HG03103 (cell line): ENCODE data around the gene KCNQ1OT1.

ENCODE experiments used
- ATAC-seq: cut with Tn5 transposase; IDR thresholded peaks from one replicate; pipeline ENCODE4 v1.9.1; 2021; ENCODE audit warnings: low read depth; ENCODE audit not compliant: unreplicated experiment

The KCNQ1OT1 gene

DNA sequence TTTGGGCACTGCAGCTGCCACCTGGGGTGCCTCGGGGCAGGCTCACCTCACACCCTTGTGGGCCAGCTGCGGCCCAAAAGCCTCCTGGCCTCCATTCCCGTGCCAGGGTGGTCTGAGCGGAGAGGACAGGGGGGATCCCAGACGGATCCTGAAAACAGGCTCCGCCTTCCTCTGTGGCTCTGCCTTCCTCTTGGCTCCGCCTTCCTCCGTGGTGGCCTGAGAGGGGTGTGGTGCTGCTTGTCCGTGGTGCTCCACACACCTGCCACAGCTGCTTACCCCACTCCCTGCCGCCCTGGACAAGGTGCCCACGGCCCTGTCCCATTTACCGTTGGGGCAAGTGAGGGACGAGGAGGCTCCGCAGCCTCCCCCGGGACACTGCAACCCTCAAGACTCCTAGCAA is 23.2 kb upstream of the KCNQ1OT1 start:
- ATAC-seq: no peak

DNA sequence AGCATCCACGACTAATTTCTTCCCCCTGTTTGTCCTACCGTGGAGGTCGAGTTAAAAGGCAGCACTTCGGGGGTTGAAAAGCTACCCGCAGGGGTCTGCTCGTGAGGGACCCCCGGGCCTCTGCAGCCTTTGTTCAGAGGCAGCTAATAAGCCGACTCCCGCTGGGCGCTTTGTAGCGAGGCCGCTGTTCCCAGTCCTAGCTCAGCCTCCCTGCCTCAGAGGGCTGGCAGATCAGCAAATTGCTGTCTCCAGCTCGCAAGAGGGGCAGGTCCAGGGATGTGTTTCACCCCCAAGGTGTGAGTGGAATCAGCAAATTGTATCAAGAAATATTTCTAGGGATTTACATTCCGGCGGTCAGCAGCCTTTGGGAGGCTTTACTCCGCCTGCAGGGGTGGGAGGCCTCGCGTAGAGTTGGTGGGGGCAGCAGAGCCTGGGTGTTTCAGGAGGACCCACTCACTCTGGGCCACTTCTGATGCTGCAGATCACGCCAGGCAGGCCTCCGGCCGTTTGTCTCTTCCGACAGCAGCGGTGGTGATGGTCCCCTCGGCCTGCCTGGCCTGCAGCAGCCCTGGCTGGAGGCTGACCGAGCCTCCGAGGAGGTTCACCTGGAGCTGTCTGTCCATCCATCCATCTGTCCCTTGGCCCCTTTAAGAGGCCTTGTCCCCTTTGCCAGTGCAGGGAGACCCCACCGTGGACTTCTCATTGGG is 21.6 kb upstream of the KCNQ1OT1 start:
- ATAC-seq: no peak

DNA sequence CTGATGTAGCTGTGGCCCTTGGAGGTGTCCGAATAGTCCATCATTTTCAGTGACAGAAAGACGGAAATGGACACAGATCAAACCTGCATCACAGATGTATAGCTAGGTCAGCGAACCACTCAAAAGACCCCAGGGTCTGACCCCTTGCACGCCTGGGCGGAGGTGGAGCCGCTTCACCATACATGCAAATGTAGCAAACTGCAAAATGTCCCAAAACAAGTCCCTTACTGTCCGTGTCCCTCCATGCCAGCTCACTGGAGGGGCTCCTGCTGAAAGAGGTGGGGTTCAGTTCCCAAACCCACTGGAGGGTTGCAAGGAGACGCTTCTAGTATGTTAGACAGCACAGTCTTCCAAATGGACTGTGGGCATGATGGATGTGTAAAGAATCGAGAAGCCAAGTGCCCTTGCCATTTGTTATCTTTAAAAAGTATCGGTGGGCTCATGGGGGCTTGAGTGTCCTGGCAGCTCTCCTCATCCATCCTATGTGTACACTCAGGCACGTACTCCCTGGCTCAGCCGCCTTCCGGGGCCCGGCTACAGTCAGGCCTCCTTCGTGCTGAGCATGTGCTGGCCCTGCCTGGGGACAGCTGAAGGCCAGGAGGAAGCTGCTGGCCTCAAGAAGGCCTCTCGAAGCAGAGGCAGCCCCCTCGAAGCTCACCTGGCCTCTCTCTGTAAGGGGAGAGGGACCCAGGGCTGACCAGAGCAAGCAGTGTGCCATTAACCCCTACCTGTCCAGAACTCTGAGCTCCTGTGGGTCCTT is 20.2 kb upstream of the KCNQ1OT1 start:
- no peak for ATAC-seq

DNA sequence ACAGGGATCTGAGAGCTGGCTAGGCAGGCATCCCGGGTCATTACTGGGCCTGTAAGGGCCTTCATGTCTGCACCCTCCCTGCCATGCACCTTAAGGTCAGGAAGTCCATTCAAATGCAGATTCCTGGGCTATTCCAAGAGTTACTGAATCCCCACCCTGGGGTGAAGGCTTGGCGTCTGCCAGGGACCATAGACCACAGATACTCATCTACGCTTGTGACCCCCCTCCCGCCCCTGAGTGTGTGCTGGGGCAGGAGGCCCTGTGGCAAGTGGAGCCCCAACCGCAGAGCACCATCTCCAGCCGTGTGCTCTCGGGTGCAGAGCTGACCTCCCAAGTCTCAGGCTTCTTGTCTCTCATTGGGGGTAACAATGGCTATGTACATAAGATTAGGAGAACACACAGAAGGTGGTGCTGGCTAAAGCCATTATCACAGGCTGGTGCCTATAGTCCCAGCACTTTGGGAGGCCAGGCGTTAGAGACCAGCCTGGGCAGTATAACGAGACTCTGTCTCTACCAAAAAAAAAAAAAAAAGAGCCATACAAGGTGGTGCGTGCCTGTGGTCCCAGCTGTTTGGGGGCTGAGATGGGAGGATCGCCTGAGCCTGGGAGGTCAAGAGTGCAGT is 19.1 kb upstream of the KCNQ1OT1 start:
- ATAC-seq: no peak

DNA sequence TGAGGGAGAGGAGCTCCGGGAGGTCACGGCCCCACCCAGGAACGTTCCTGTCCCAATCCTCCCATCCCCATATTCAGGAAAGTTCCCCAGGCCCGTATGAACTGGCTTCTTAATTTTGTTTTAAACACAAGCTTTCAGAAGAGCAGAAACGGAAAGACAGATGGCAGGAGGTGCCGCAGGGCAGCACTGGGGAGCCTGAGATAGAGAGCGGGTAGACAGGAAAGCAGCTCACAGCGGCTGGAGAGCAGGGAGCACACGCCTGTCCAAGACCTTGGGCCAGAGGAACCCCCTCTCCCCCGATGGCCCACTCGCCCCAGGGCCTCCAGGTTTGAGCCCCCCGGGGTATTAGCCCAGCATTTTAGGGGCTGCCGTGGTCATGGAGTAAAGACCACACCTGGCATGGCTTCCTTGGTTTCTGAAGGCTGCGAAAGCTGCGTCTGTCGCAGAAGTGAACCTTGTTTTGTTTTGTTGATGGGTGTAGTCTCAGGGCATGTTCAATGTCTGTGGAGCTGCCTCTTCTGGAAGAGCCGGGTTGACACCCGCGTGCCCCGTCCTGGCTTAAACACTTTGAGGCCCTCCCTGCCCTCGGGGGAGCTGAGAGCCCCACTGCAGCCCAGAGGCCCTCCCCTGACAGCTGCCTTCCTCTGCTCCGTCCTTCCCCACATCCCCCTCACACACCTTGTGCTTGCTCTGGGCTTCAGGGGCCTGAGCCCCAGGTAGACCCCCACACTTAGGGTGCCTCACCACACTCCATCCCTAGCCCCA is 17.9 kb upstream of the KCNQ1OT1 start:
- no peak for ATAC-seq

DNA sequence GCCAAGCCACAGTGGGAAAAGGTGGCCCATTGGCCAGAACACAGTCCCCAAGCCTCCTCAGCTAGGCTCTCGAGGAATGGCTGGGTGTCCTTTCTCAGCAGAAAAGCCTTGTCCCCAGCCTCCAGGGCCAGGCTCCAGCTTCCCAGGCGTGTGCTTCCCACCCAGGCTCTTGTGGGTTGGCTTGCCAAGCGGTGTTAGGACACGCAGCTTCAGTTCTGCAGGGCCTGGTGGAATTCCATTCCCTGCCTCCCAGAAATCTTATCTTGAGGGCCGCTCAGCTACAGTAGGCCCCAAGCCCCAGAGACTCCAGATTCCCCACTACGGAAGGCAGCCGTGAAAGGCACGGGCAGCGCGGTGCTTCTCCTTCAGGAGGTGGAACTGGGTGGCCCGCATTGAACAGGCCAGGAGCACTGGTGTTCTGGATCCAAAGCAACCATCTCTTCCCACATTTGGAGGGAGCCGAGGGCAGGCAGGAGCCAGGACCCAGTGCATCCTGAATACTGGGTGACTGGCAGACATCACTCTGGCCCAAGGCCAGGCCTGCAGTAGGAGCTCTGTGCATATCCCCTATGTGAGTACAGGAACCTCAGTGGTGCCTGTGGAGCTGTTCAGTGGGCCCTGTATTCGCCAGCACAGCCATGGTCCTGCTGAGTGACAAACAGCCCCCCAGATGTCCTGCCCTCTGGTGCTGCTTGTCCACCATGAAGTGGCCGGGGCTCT is 16.7 kb upstream of the KCNQ1OT1 start:
- ATAC-seq: no peak

DNA sequence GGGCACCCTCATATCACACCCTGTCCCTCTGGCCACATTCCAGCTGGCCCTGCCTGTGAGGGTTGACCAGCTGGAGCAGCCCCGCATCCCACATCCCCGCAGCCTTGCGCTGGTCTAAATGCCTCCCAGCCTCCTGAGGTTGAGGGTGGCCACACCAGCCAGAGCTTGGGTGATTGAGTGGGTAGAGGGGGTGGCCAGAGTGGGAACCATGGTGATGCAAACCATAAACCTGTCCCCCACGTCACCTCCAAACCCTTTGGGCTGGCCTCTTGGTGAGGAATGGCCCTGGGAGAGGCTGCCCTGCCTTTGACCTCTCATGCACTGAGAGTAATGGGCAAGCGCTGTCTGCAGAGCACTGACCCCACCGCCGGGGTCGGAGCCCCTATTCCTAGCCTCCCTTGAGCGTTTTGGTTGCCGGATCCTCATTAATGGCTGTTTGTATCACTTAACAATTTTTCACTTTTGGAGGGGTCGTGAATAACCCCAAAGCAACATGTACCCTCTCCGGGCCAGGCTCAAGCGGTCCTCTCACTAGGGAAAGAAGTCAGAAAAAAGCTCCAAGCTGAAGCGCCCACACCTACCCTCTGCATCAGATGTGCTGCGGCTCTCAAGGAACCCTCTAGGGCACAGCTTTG is 16.0 kb upstream of the KCNQ1OT1 start:
- no peak for ATAC-seq

DNA sequence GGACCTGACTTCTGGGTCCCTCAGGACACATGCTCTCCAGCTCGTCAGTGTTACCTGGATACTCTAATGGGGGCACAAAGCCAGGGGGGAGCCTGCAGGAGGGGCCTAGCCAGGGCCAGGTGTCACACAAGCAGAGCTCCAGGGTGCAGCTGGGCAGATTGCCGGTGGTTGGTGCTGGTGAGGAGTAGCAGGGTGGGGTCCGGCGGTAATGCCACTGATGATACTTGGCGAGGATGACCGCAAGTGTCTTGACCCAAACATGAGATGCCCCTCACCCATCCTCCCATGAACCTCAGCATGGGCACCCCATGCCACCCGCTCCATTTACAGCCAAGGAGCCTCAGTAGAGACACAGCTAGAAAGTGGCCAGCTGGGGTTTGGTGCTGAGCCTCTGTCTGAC is 15.1 kb upstream of the KCNQ1OT1 start:
- ATAC-seq: no peak

DNA sequence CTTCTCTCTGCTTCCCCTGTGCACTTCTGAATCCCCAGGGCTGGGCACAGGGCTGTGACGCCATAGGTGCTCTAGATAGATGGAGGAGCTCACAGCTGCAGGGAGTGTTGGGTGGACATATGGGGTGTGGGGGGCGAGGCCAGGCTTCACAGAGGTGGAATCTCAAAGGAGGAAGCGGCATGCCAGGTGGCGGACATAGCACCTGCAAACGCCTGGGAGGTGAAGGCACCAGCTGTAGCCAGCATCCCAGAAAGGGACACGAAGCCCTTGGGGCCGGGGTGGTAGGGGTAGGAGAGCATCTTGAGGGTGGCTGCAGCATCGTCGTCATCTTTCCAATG is 14.6 kb upstream of the KCNQ1OT1 start:
- ATAC-seq: no peak

DNA sequence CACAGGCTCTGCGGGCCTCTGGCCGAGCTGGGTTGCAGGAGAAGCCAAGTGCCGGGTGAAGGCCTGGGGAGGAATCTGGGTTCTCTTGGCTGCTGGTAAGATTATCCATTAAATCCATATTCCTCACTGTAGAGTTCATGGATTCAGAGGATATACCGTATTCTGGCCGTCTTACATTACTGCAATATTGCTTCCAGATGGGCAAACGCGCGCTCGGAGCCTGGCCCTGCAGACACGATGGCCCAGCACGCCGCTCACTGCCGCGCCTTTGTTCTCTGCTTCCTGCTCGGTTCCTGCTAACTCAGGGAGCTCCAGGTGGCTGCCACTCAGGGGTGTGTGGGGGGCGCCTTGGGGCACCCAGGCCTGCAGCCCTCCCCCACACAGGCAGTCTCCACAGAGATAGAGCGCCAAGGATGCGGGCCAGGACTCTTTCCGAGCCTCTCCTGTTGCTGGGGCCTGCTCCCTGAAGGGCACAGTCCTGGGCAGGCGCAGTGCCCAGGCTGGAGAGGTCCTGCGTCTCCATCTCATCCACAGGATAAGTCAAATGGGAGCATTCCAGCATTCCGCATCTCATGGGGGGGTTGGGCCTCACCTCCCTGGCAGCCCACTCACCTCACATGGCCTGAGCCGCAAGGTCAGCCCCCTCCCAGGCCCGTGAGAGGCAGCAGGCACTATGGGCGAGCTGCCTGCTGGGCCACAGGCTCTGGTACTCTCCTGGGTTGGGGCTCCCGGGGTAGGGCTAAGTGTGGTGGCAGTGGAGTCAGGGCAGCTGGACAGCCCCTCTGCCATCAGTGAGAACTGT is 14.1 kb upstream of the KCNQ1OT1 start:
- no peak for ATAC-seq

DNA sequence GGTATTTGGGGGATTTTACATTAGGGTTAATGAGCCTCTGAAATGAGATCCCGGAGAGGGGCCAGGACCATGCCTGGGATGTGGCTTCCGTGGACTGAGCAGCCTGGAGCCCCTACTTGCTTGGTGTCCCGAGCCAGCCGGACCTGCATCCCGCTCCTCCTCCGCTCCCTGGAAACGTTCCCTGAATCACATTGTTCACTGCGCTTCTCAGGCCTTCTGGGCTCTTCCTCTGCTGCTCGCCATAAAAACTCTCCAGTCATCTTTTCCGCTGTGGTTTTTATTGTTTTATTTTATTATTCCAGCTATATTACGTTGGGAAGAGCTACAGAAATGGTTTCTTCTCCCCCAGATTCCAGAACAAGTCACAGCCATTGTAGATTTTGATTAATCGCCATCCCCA is 13.3 kb upstream of the KCNQ1OT1 start:
- no peak for ATAC-seq

DNA sequence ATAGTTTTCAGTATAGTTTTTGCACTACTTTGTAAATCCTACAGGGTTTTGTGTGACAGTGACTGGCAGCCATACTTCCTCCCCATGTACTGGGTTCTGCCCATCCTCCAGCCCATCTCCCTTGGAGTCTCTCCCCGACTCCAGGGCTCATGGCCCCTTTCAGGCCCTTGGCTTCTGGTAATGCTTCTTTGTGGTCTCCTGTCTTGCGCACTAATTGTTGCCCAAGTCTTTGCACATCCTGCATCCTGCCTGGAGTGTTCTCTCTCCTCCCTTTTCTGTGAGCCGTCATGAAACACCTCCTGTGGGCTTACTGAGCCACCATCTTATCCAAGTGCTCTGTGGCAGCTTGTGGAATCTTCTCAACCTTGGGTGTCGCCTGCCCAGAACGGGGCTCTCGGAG is 11.4 kb upstream of the KCNQ1OT1 start:
- ATAC-seq: no peak

DNA sequence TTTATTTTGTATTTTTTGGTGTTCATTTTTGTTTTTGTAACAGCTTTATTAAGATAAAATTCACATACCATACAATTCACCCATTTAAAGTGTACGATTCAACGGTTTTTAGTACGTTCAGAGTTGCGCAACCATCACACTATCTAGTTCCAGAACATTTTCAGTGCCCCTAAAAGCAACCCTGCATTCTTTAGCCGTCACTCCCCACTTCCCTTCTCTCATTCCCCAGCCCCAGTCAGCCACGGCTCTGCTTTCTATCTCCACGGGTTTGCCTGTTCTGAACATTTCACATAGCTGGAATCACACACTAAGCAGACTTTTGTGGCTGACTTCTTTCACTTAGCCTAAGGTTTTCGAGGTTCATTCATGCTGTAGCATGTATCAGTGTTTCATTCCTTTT is 9.6 kb upstream of the KCNQ1OT1 start:
- no peak for ATAC-seq

DNA sequence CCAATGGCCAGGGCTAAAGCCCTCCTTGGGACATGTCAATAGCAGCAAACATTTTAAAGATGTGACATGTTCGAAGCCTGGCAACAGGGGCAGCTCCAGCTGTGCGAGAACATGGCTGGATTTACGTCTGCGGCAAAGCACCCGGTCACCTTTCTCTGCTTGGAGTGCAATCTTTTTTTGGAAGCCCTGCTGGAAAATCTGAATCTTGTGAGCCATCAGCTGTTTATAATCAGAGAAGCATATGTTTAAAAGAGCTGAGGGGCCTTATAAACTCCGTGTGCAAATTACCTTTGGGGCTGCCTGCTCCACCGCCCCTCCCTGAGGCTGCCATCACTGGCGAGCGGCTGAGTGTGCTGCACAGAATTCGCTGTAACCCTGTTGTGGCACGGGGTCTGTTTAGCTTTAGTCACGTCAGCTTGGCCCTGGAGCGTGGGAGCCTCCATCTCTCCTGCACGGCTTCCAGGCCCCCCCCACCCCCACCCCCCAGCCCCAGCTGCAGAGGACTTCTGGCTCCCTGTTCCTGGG is 9.0 kb upstream of the KCNQ1OT1 start:
- ATAC-seq: no peak

DNA sequence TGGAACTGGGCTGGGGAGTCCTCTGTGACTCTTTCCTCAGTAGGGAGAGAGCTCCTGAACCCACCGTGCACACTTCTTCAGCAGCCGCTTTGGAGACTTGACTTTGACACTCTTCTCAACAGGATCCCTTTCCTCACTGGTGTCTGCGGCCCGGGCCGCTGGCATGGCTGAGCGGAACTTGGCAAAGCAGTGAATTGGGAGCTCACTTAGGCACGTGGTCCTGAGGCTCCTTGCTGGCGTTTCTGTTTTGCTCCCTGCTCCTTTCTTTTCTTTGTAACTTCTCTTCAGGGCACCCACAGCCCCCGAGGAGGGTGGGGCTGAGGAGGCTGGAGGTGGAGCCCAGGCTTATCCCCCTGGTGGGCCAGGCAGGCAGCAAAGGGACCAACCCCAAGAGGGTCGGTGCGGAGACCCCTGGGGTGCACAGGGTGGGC is 8.4 kb upstream of the KCNQ1OT1 start:
- no peak for ATAC-seq

DNA sequence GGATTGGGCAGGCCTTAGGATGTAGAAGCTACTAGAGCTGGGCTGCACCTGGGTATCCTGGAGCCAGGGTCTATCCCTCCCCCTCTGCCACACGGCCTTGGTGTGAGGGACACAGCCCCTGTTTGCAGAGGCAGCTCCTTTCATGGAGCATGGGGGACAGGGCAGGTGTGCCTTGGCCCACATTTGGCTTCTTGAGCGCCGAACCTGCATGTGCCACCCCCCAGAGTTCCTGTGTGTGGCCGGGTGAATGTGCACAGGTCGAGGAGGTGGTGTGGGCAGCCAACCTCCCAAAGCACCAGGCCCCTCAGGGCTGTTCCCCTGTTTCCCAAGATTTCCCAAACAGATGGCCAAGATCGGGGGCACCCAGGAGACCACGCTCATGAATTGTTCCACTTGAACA is 7.9 kb upstream of the KCNQ1OT1 start:
- no peak for ATAC-seq

DNA sequence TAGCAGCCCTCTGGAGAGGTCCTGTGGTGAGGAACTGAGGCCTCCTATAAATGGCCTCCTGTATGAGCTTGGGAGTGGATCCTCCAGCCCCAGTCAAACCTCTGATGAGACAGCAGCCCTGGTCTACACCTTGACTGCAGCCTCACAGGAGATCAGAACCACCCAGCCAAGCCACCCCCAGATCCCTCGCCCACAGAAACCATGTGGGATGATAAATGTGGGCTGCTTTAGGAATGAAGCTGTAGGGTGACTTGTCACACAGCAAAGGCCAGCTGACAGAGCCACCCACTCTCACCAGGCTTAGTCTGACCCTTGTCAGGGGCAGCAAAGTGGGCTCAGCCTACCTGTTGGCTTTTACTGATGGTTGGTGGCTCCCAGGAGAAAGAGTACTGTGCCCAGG is 6.5 kb upstream of the KCNQ1OT1 start:
- no peak for ATAC-seq

DNA sequence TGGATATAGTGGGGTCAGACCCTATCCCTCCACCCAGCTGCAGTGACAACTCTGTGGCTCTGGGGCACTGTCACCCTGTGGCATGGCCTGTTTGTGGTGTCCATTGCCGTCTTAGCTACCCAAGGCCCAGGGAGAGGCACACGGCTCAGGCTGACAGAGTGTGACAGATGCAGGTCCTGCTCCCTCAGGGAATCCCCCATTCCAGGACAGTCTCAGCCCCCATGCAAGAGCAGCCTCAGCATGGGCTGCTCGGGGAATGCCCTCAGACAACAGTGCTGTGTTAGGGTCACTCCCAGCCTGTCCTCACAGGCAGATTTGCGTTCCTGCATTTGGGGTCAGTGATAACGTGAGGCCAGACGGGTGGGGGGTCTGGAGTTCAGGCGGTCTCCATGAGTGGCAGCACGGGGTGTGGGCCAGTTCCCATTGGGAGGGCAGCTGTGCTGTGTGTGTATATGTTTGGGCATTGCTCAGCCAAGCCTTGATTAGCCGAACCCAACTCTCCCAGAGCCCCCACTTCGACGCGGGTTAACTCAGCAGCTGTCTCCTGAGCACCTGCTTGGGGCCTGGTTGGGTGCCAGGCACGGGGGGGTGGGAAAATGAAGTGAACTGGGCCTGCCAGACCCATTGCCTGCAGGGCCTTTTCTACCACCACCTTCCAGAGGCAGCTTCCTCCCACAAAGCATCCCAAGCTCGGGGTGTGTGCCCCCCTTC is 5.3 kb upstream of the KCNQ1OT1 start:
- no peak for ATAC-seq
